CD14-positive monocyte (primary cell): ENCODE results near the gene SSTR4. TPM values are rescaled to one million over a fixed set of nuclear protein-coding genes. Genes with fewer than 3 reads are reported as not detected.

Source experiments
- DNase-seq, 3 donors: peaks; one replicate each; pipeline ENCODE4 v3.0.0-alpha.2; 2011 to 2022
- H2AFZ ChIP-seq: 2 replicates; pipeline ENCODE4 v1.6.0; 2012; ENCODE audit warnings: mild to moderate bottlenecking, low read depth, low read length, inconsistent platforms; ENCODE audit not compliant: insufficient read depth, poor library complexity, severe bottlenecking
- H3K27ac ChIP-seq, 2 donors: 1 replicate in 1 of 2; 2 replicates in 1 of 2; pipeline ENCODE4 v1.5.1; 2012 to 2013; ENCODE audit warnings: low read length in 2 of 2, control low read depth in 1 of 2, inconsistent platforms in 1 of 2, low read depth in 1 of 2, mild to moderate bottlenecking in 1 of 2
- H3K27me3 ChIP-seq, 2 donors: one replicate each; pipeline versions ENCODE4 v1.6.0 to v1.6.1; 2011 to 2013; ENCODE audit warnings: low read length in 2 of 2; ENCODE audit not compliant: control insufficient read depth in 2 of 2, insufficient read depth in 2 of 2
- H3K36me3 ChIP-seq, 2 donors: replicated peaks in 1 of 2; 1 replicate in 1 of 2; 2 replicates in 1 of 2; pipeline versions ENCODE4 v1.5.1 to v1.6.1; 2012 to 2013; ENCODE audit warnings: low read length in 2 of 2, control low read depth in 1 of 2, inconsistent platforms in 1 of 2, mild to moderate bottlenecking in 1 of 2; ENCODE audit not compliant: insufficient read depth in 2 of 2, control insufficient read depth in 1 of 2
- H3K4me1 ChIP-seq, 2 donors: 1 replicate in 1 of 2; 2 replicates in 1 of 2; pipeline versions ENCODE4 v1.5.1 to v1.6.1; 2012 to 2013; ENCODE audit warnings: low read length in 2 of 2, control low read depth in 1 of 2, inconsistent platforms in 1 of 2, mild to moderate bottlenecking in 1 of 2, moderate library complexity in 1 of 2; ENCODE audit not compliant: insufficient read depth in 2 of 2, control insufficient read depth in 1 of 2
- H3K4me2 ChIP-seq: replicated peaks from 2 replicates; pipeline ENCODE3; 2012; ENCODE audit warnings: low read length, moderate library complexity, mild to moderate bottlenecking; ENCODE audit not compliant: poor library complexity, severe bottlenecking; ENCODE audit errors: extremely low read depth
- H3K4me3 ChIP-seq, 3 experiments: fragments of 200-600 bp in 1 of 3; sonication (generic) in 1 of 3; replicated peaks in 1 of 3; 1 replicate in 2 of 3; 2 replicates in 1 of 3; pipeline ENCODE4 v1.5.1; 2011 to 2013; ENCODE audit warnings: low read length in 3 of 3, mild to moderate bottlenecking in 3 of 3, control low read depth in 2 of 3, low read depth in 2 of 3, inconsistent platforms in 1 of 3, moderate library complexity in 1 of 3
- H3K79me2 ChIP-seq: 2 replicates; pipeline ENCODE4 v1.6.0; 2012; ENCODE audit warnings: mild to moderate bottlenecking, control low read depth, inconsistent platforms, low read length, moderate library complexity; ENCODE audit not compliant: insufficient read depth
- H3K9ac ChIP-seq: 2 replicates; pipeline ENCODE4 v1.6.0; 2017; ENCODE audit warnings: low read length, mild to moderate bottlenecking; ENCODE audit not compliant: insufficient read depth, poor library complexity, severe bottlenecking
- H3K9me3 ChIP-seq, 2 donors: replicated peaks in 1 of 2; 1 replicate in 1 of 2; 2 replicates in 1 of 2; pipeline versions ENCODE4 v1.5.1 to v1.6.1; 2012 to 2013; ENCODE audit warnings: low read length in 2 of 2, control low read depth in 1 of 2; ENCODE audit not compliant: control insufficient read depth in 1 of 2, insufficient read depth in 1 of 2
- H4K20me1 ChIP-seq: 2 replicates; pipeline ENCODE4 v1.6.0; 2012; ENCODE audit warnings: mild to moderate bottlenecking, low read length, control low read depth, moderate library complexity; ENCODE audit not compliant: insufficient read depth
- H3K27ac Mint-ChIP-seq, 7 donors: one replicate each; pipeline ENCODE4 v1.8.0; 2020; ENCODE audit warnings: mild to moderate bottlenecking in 7 of 7, mixed read lengths in 7 of 7, moderate library complexity in 6 of 7, inconsistent platforms in 2 of 7
- H3K27me3 Mint-ChIP-seq, 3 donors: one replicate each; pipeline ENCODE4 v1.8.0; 2021 to 2022; ENCODE audit warnings: low read depth in 3 of 3, mild to moderate bottlenecking in 3 of 3, mixed read lengths in 3 of 3, moderate library complexity in 3 of 3, inconsistent platforms in 1 of 3
- H3K36me3 Mint-ChIP-seq, 2 donors: one replicate each; pipeline ENCODE4 v1.8.0; 2020; ENCODE audit warnings: mixed read lengths in 2 of 2, inconsistent platforms in 1 of 2, mild to moderate bottlenecking in 1 of 2
- H3K4me1 Mint-ChIP-seq: one replicate; pipeline ENCODE4 v1.8.0; 2020; ENCODE audit warnings: mild to moderate bottlenecking, mixed read lengths
- H3K4me3 Mint-ChIP-seq, 2 donors: one replicate each; pipeline ENCODE4 v1.8.0; 2020; ENCODE audit warnings: mild to moderate bottlenecking in 2 of 2, mixed read lengths in 2 of 2, moderate library complexity in 1 of 2
- H3K9me3 Mint-ChIP-seq, 7 donors: one replicate each; pipeline ENCODE4 v1.8.0; 2020 to 2022; ENCODE audit warnings: mixed read lengths in 7 of 7, mild to moderate bottlenecking in 6 of 7, moderate library complexity in 6 of 7, inconsistent platforms in 2 of 7
- WGBS: methylation state at CpG from one replicate; pipeline ENCODE4 v1.1.5; 2013; ENCODE audit warnings: missing lambda C conversion rate; ENCODE audit not compliant: insufficient coverage; 5-methylcytosine and 5-hydroxymethylcytosine counted together
- intact Hi-C, 2 donors: fragments of 100-400 bp; cut with micrococcal nuclease; formaldehyde crosslinking; loops; one replicate each; pipeline versions ENCODE4 v1.15.0 to v1.15.1; 2023
- polyA plus RNA-seq, 3 donors: library from polyadenylated mRNA; depleted of rRNA in 1 of 3; unstranded in 2 of 3; stranded (reverse) in 1 of 3; fragments of 300-500 nt in 2 of 3; fragments of >200 nt in 1 of 3; fragmentation: Illumina TruSeq in 2 of 3; gene quantifications; 1 replicate in 2 of 3; 2 replicates in 1 of 3; pipeline ENCODE4 v1.2.3, GENCODE V29; 2012 to 2021
- TF ChIP-seq, protein P1 (sequence below): fragments of 200-600 bp; IDR thresholded peaks from one replicate; pipeline ENCODE4 v1.8.0; 2022; ENCODE audit warnings: antibody characterized with exemption, mild to moderate bottlenecking

Gene SSTR4
- polyA plus RNA-seq, 3 donors, result not detected

DNA sequence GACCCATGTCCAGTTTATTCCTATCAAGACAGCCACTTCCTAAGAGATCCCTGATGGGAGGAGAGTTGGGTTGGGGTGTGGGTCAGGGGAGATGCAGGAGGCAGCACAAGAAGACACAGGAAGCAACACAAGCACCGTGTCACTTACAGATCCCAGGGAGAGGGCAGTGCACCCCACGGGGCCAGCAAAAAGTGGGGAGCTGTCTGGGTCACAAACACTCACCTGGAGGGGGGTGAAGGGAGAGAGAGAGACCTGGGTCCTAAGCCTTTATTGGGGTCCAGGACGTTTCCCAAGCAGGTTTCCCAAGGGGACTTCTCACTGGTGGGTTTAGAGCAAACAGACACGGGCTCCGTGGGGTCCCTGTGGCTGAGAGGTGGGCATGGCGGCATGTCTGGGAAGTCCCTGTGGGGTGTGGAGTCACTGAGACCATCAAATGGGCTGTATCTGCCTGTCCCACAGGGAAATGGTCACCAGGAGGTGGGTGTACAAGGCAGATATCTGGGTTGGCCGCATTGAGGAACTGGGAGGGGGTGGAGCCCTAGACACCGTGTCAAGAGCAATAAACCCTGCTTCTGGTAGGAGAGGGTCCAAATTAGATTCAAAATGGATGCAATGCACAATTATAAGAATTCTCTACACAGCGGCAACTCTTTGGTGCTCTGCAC, 52.6 kb downstream of the SSTR4 start:
- TF ChIP-seq, protein P1, sequence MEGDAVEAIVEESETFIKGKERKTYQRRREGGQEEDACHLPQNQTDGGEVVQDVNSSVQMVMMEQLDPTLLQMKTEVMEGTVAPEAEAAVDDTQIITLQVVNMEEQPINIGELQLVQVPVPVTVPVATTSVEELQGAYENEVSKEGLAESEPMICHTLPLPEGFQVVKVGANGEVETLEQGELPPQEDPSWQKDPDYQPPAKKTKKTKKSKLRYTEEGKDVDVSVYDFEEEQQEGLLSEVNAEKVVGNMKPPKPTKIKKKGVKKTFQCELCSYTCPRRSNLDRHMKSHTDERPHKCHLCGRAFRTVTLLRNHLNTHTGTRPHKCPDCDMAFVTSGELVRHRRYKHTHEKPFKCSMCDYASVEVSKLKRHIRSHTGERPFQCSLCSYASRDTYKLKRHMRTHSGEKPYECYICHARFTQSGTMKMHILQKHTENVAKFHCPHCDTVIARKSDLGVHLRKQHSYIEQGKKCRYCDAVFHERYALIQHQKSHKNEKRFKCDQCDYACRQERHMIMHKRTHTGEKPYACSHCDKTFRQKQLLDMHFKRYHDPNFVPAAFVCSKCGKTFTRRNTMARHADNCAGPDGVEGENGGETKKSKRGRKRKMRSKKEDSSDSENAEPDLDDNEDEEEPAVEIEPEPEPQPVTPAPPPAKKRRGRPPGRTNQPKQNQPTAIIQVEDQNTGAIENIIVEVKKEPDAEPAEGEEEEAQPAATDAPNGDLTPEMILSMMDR, result peak; percentile 18
- H3K4me1 ChIP-seq, result peaks cover 49 to 71% of the 10 kb centered on the region in 2 donors
- H4K20me1 ChIP-seq, result peaks cover 22% of the 10 kb centered on the region
- H3K9ac ChIP-seq, result peak overlapping the region; percentile 94
- DNase-seq, result peak; percentile 69 to 74 (median 74)
- peak overlapping the region in 1 of 3 experiments; percentile 88 for H3K4me3 ChIP-seq
- H3K36me3 Mint-ChIP-seq, result peaks cover 20% of the 10 kb centered on the region in 2 donors
- WGBS, result 70% methylated on average over 4 of the region's 9 CpGs
- intact Hi-C loops, result loop anchor here (5.0 to 10.0 kb wide), 5 partner anchors 35 to 147 kb away; no protein-coding TSS in a partner anchor
- H3K27ac ChIP-seq, result peak overlapping the region; percentile 96 to 97
- H3K9me3 ChIP-seq, result no peaks in the 10 kb centered on the region
- H3K4me3 Mint-ChIP-seq, result peak overlapping the region; percentile 94 to 97
- H3K9me3 Mint-ChIP-seq, result no peaks in the 10 kb centered on the region
- no peak overlapping the region for H2AFZ ChIP-seq
- peaks cover 0 to 2% of the 10 kb centered on the region in 2 donors for H3K36me3 ChIP-seq
- peaks cover 48% of the 10 kb centered on the region for H3K4me1 Mint-ChIP-seq
- H3K27me3 Mint-ChIP-seq, result peaks cover 0 to 7% (median 0%) of the 10 kb centered on the region in 3 donors
- H3K27me3 ChIP-seq, result no peaks in the 10 kb centered on the region
- H3K4me2 ChIP-seq, result peak overlapping the region; percentile 95
- H3K27ac Mint-ChIP-seq, result peak overlapping the region; percentile 97 to 100 (median 98)
- H3K79me2 ChIP-seq, result peaks cover 41% of the 10 kb centered on the region

Other genes with a start within 250 kb of the SSTR4 start
- 100 to 1,000 TPM in 1 of 3 donors, 10 to 100 TPM in 1, 1 to 10 TPM in 1; 7.4 to 194 (median 30.2) TPM for gene THBD, start 14.4 kb downstream of the SSTR4 start, polyA plus RNA-seq
- gene CD93, start 51.0 kb downstream of the SSTR4 start, polyA plus RNA-seq, result 100 to 1,000 TPM in 1 of 3 donors, 10 to 100 TPM in 2; 26.0 to 170 (median 48.9) TPM